ENCODE results near the gene CEMIP.
A peak's percentile ranks its signal among the peaks of the same experiment; 100 is the strongest.
"Not testable (repeated sequence)": the region's sequence is repeated elsewhere in the genome, so short reads cannot be mapped to it uniquely, and the experiment has no call there.

The CEMIP gene

DNA sequence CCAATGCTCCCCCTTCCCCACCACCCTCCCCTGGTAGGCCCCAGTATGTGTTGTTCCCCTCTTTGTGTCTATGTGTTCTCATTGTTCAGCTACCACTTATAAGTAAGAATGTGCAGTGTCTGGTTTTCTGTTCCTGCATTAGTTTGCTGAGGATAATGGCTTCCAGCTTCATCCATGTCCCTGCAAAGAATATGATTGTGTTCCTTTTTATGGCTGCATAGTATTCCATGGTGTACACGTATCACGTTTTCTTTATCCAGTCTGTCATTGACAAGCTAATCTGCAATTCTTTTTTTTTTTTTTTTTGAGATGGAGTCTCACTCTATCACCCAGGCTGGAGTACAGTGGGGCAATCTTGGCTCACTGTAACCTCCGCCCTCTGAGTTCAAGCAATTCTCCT lies 15.9 kb upstream of the CEMIP start:
- DNase-seq: not testable (repeated sequence)

DNA sequence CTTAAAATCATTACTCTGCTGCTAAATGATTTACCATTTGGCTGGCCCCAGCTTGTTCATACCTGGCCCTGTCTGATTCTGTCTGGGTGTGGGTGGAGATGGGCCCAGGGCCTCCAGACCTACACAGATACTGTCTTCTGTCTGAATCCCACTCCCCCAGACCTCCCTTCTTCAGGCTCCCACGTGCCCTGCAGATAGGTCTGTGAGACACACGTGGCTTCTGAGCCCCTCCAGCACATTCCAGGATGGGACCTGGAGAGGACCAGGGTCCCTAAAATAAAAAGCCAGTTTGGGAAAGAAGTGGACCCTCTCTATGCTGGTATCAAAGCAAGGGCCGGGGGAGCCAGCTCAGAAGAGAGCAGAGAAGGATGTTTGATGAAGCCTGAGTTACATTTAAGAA lies 14.6 kb upstream of the CEMIP start:
- no peak for DNase-seq

DNA sequence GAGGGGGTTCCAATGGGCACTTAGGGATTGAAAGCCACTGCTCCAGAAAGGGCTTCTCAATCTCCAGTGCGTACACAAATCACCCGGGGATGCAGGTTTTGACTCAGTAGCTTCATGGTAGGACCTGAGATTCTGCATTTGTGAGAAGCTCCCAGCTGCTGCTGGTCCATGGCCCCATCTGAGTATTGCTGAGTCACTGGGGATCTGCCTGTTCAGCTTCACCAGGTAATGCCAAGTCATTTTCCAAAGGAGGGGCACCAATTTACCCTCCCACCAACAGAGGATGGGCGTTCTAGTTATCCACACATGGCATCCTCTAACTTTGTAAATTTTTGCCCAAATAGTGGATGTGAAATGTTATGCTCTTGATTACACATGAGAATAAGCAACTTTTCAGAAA lies 12.9 kb upstream of the CEMIP start:
- DNase-seq: no peak

DNA sequence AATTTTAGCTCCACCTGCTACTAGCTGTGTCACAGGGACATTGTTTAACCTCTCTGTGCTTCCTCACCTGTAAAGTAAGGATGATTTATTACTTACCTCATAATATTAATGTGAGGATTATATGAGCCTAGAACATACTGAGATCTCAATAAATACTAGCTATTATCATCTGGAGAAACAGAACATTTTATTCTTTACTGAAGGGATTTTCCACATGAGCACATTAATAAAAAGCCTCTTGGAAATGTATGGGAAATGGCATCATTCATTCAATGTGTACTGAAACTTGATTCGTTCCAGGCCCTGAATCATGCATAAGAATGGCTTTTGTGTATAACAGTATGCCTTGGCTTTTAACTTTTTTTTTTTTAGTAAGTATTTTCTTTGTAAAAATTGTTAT lies 11.0 kb upstream of the CEMIP start:
- no peak for DNase-seq

DNA sequence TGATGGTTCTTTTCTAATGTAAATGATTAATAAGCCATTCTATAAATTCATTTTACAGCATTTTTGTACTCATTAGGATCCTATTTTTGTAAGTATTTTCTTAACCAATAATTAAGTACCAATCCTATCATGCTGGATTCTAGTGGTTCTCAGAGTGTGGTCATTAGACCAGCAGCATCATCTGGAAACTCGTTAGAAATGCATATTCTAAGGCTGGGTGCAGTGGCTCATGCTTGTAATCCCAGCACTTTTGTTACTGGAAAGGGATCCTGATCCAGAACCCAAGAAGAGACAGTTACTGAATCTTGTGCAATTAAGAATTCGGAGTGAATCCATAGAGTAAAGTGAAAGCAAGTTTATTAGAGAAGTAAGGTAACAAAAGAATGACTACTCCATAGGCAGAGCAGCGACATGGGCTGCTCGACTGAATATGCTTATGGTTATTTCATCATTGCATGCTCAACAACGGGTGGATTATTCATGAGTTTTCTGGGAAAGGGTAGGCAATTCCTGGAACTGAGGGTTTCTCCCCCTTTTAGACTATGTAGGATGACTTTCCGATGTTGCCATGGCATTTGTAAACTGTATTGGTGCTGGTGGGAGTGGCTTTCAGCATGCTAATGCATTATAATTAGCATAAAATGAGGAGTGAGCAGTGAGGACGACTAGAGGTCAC lies 9.9 kb upstream of the CEMIP start:
- no peak for DNase-seq

DNA sequence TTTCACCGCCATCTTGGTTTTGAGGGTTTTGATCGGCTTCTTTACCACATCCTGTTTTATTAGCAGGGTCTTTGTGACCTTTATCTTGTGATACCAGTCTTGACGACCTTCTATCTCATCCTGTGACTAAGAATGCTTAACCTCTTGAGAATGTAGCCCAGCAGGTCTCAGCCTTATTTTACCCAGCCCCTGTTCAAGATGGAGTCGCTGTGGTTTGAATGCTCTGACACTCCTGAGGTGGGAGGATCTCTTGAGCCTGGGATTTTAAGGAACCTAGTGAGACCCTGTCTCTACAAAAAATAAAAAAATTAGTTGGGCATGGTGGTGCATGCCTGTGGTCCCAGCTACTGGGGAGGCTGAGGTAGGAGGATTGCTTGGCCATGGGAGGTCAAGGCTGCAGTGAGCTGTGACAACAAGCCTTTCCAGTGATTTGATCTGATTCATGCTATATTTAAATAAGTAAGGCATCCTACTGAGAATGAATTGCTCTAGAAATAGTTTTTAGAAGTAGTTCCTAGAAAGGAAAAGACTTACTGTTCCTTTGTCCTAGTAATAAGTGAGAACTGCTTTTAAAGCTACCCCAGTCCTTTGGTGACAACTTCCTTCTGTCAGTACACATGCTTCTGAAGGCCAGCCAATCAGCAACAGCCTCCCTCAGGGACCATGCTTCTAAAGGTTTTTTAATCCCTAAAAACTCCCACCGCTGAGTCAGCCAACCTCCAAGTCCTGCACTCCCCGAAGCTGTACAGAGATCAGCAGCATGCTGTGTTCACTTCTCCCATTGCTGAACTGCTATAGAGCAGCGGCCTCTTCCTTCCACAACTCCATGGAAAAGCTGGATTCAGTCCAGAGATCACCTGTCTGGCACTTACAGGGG lies 9.1 kb upstream of the CEMIP start:
- no peak for DNase-seq

DNA sequence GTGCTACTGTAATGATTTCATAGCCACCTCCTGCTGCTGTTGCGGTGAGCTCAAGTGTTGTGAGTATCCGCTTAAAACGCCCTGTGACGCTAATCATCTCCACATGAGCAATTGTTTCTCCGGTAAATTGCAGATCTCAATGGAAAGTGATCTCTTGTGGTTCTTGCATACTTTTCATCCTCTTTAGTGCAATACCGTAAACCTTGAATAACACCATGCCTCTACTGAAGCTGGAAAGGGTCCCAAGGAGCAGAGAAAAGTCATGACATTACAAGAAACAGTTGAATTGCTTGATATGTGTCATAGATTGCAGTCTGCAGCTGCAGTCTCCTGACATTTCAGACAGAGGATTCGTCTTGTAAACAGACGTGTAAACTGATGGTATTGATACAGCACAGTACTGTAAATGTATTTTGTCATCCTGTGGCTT lies 6.0 kb upstream of the CEMIP start:
- DNase-seq: no peak

DNA sequence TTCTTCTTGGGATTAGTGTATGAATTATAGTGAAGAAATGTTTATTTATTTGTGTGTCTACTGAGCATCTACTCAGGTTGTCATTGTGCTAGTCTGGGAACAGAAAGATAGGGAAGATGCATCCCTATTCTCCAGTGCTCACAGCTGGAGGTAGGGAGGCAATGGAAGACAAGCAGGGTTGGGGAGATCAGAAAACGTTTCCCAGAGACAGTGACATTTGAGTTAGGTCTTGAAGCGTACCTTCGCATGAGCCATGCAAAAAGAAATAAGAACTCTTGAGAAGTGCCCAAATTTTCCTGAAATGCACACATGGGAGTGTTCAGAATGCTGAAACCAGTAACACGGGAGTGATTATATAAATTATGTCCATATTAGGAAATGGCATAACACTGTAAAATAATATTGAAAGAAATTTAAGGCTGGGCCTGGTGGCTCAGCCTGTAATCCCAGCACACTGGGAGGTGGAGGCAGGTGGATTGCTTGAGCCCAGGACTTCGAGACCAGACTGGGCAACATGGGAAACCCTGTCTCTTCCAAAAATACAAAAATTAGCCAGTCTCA lies 5.3 kb upstream of the CEMIP start:
- DNase-seq: no peak

DNA sequence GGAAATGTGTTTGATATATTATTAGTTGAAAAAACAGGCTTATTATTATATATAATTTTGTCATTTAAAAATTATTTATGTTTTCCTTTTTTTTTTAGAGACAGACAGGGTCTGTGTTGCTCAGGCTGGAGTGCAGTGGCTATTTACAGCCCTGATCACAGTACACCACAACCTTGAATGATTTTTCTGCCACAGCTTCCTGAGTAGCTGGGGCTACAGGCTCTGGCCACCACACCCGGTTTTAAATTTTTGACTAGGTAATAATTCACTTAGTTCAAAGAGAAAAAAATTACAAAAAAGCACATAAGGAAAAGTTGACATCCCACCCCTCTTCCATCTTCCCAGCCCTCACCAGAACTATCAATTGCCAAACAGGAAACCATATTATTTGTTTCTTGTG lies 4.7 kb upstream of the CEMIP start:
- no peak for DNase-seq

DNA sequence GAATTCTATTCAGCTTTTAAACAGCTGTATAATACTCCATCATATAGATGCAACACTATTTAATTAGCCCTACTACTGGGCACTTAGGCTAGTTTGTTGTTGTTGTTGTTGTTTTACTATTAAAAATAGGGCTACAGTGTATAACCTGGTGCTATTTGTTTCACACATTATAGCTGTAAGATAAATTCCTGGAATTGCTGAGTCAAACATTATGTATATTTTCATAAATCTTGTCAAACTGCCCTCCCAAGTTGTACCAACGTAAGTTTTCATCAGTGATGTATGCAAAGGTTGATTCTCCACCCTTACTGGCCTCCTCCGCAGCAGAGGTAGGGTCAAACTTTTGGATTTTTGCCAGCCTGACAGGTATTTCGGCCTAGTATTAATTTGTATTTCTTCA lies 3.8 kb upstream of the CEMIP start:
- no peak for DNase-seq

DNA sequence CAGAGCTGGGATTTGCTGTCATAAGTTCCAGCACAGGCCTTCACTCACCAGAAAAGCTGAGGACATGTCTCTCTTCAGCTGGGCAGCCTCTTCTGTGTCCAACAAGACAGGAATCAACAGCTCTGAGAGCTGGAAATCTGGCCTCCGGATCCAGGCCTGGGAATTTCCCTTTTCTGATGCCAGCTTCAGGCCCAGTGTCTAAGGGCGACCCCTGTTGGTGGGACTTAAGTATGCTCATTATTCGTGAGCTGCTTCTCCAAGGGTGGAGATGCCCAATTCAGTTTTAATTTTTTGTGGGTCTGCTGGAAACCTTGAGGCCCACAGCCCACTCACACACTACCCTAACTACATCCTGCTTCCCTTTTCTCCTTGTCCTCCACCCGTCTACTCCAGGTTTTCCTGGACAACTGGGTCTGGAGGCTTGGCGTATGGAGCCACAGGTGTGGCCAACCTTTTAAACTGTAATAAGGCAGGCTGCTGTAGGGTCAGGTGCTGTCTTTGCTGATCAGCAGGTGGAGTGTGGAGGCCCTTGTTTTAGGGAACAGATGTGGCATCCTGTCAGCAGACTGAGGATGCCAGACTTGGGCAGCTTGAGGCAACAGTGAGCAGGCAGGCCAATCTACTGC lies 2.6 kb upstream of the CEMIP start:
- peak; percentile 23 for DNase-seq

DNA sequence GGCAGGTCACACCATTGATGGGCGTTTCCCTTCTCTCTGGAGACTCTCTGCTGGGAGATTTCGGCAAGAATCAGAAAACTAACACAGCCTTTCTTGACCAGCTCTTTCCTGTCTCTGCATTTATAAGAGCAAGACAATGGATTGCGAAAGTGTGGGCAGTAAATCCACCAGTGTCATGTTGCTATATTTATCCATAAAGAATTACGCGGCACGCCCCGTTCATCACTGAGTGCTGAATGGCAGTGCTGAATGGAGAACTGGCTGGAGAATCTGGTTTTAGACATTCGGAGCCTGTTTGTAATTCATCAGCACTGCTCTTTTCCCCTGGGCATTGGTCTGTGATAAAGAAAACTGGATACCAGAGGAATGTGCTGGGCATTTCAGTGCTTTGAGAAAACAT lies 2.0 kb upstream of the CEMIP start:
- DNase-seq: no peak

DNA sequence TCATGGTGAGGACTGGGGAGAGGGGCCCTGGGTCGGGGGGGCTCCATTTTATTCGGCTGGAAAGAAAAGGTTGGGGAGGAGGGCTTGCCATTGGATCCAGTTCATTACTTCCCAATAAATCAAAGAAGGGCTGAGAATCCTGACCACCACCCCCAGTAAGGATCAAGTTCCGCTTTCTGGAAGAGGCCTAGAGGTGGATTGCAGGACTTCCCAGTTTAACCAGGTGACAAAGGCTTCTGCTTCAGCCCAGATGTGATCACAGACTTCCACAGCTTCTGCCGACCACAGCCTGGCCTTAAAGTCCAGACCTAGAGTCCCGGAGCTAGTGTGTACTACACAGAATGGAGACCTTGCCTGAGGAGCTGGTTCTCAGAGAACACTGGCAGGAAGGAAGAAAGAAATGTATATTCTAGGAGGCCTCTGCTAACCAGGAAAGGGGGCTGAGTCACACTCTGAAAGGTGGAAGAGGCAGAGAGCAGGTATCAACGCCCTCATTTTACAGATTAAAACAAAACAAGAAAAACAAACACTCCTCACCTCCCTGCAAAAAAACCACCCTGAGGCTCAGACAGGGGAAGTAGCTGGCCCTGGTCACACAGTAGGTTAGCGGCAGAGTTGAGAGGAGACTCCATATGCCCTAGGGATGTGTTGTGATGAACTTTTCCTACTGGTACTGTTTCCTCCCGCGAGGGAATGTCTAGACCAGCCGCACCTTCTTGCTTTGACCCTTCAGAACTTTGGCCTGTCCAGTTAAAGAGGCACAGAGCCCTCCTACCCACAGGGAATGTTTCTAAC lies 1.1 kb upstream of the CEMIP start:
- DNase-seq: no peak

DNA sequence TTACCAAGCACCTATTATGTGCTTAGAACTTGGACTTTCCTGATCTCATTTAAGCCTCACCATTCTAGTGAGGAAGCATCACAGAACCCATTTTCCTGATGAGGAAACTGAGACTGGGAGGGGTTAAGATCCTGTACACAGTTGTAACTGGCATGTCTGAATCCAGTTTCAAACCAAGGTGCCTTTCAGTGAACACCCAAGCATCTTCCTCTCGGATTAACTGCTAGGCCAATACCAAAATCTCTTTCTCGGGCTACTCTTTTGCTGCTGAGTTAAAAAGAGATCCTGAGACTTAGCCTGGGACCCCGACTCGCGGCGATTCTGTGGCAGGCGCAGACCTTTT lies 578 bp upstream of the CEMIP start:
- no peak for DNase-seq

DNA sequence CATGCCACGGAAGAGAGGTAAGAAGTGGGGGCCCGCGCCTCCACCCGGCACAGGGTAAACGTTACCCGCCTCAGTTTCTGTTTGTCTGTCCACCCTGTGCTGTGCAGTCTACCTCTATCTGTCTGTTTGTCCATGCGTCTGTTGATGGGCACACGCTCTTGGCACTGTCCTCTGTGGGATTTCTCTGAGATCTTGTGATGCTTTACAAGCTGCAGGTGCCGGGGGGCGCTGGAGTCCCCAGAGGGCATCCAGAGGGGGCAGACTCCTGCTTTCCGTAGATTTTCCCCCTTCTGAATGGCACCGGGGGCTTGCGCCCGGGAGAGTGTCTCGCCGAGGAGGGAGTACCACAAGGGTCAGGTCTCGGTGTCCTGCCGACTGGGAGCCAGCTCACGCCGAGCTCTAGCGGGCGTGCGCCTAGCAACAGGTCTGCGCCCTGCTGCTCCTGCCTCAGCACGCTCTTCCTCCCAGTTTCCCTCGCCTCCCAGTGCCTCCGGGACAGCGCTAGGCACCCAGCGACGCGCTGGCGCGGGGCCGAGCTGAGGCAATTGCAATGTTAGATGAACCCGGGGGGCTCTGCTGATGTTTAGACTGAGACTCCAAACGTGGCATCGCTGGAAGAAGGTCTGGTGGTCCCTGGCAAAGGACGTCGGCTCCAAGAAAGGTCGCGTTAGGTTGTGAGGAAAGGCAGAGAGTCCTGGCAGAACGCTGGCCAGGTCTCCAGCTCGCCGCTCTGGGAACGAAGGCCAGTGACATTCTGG lies 667 bp downstream of the CEMIP start:
- no peak for DNase-seq

DNA sequence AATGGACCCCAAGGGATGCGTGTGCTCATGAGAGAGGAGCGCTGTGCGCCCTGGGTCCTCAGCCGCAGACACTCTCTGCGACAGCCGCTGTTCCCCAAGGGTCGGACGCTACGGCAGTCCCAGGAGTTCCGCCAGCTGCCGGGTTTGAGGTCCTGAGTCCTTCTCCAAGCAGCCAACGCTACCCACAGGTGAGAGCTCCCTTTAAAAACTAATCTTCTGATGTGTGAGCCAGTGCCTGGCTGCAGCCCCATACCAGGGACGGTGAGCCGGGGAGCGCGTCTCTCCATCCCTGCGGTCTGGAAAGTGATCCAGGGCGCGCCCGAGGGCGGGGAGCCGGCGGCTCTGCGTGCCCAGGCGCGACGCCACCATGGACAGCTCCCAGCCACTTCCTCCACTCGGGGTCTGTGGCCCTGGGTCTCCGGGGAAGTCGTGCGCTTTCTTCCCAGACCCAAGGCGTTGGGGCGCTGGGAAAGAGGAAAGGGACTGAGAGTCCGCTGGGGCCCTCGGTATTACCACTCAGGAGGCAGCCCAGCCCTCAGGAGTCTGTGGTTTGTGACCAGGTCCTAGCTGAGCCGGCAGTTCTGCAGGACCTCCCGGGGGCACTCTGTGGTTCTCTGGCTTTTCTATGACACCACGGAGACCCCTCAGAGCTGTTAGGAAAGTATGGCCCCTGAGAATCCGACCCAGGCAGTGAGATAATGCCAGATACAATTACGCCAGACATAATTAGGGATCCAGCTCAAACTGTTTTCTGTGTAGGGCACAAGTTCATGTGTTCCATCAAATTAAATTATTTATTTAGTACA lies 1.4 kb downstream of the CEMIP start:
- DNase-seq: no peak

DNA sequence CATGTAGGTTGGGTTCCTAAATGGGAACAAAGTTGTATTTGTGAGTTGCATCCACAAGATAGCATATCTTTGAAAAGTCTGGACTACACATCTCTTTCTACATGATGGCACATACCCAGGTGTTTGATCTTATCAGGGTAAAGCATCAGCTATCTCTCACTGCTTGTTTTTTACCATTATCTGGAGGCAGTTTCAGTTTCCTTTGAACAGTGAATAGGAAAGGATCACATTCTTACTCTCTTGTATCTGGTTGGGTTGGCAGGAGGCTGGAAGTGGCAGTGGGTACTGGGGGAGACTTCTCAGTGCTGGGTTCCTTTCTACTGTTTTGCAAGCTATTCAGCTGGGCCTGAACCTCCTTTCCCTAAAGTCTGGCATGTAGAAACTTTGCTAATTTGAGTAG lies 4.1 kb downstream of the CEMIP start:
- DNase-seq: no peak

DNA sequence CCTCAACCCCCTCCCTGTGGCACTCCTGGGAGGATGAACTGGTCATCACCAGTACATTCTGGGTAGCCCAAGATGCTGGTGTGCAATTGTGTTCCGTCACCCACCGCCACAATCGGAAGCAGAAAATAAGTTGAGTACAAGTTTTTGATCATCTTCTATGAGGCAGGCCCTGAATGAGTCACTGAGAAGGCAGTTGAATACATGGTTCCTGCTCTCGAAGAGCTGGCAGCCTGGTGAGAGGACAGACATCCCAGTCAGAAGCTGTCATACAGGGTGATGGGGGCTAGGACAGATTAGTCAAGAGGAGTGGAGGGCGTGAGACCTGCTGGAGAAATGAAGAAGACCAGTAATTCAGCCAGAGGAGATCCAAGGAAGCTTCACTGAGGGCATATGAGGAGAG lies 6.2 kb downstream of the CEMIP start:
- DNase-seq: no peak

DNA sequence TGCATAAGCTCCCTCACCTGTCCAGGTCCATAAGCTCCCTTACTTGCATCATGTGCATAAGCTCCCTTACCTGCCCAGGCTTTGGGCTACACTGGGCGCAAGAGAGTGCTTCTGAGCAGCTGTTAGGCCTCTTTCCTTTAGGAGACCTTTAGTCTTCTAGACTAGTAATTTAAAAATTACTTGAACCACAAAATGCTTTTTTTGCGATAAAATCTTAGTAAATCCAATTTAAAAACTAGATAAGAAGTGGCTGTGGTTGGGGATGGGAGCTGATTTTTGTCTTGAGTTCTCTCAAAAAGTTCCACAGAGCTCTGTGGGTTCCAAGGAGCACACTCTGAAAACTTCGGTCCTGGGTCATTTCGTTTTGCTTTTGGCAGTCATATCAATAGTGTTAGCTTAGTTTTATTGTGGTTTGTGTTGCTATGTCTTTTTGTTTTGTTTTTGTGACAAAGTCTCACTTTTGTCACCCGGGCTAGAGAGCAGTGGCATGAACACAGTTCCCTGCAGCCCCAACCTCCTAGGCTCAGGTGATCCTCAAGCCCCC lies 6.7 kb downstream of the CEMIP start:
- DNase-seq: no peak

DNA sequence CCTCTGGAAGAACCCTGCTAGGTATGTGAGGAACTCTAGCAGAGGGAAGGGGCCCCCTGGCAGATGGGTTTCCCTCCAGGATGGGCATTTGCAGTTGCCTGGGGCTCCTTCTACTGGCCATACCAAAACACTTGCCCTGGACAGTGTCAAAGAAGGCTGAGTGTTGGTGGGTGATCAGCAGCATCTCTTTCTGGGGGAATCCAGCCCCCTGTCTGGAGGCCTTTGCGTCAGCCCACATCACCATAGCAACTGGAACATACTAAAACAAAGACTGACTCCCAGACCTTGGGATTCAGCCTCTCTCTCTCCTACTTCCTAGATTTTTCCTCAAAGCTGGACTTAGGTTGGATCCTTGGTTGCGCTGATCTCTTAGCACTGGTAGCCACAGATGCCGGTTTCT lies 8.1 kb downstream of the CEMIP start:
- no peak for DNase-seq

DNA sequence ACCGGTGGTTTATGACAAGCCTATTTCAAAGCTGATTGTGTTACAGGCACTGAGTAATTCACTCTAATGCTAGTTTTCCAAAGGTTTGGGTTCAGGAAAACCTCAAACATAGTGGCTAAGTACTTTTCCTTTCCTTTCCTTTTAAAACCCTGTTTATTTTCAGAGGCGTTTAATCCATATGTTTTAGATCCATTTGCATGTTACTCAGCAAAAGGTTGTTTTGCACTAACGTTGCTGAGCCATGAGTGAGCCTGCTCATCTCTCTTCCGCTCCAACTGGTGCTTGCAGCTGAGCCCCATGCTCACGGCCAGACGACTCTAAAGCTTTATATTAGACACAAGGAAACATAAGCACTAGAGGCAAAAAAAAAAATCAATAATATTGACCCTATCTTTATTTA lies 9.4 kb downstream of the CEMIP start:
- no peak for DNase-seq

Data from activated CD4-positive, alpha-beta T cell treated with anti-CD3 and anti-CD28 coated beads for 1 hour (primary cell).